SK-N-SH (cell line): ENCODE results near the gene PIAS4. TPM values are rescaled to one million over a fixed set of nuclear protein-coding genes. Genes with fewer than 3 reads are reported as not detected.

Experiments
- CTCF ChIA-PET: fragments of 300-600, 350-600 bp; formaldehyde crosslinking; extraction: SDS; loops from one replicate; lab custom pipeline; 2021; lab: Yijun Ruan, JAX
- POLR2A ChIA-PET: fragments of 350-600 bp; sonication (Branson Sonifier 250); formaldehyde crosslinking; extraction: SDS; loops from one replicate; lab custom pipeline; 2020; ENCODE audit warnings: antibody characterized with exemption, inconsistent platforms; lab: Yijun Ruan, JAX
- DNase-seq: peaks from one replicate; pipeline ENCODE4 v3.0.0; 2012
- H2AFZ ChIP-seq: fragments of 200-600 bp; sonication (generic); 2 replicates; pipeline ENCODE4 v1.8.1; 2016; ENCODE audit warnings: antibody characterized with exemption, mild to moderate bottlenecking, low read depth
- H3F3A ChIP-seq: fragments of 200-600 bp; sonication (generic); replicated peaks from 2 replicates; pipeline ENCODE3; 2016; ENCODE audit warnings: antibody characterized with exemption, mild to moderate bottlenecking; ENCODE audit not compliant: insufficient read depth
- H3K27ac ChIP-seq, 2 experiments: fragments of 200-500 bp in 1 of 2; fragments of 200-600 bp in 1 of 2; sonication (Bioruptor generic) in 1 of 2; sonication (generic), shearing (Covaris generic) in 1 of 2; 2 replicates each; pipeline versions ENCODE4 v1.5.1 to v1.6.1; 2014 to 2016; ENCODE audit warnings: low read depth in 2 of 2, inconsistent platforms in 1 of 2, low read length in 1 of 2, mild to moderate bottlenecking in 1 of 2, mixed read lengths in 1 of 2
- H3K27me3 ChIP-seq: fragments of 200-600 bp; sonication (generic), shearing (Covaris generic); 2 replicates; pipeline ENCODE4 v1.6.1; 2016; ENCODE audit warnings: mixed run types; ENCODE audit not compliant: insufficient read depth
- H3K36me3 ChIP-seq, 2 experiments: fragments of 200-500 bp in 1 of 2; fragments of 200-600 bp in 1 of 2; sonication (Bioruptor generic) in 1 of 2; sonication (generic) in 1 of 2; replicated peaks in 1 of 2; 2 replicates each; pipeline versions ENCODE3 to v1.5.1; 2014 to 2016; ENCODE audit warnings: low read length in 1 of 2, mild to moderate bottlenecking in 1 of 2; ENCODE audit not compliant: insufficient read depth in 2 of 2, control insufficient read depth in 1 of 2
- H3K4me1 ChIP-seq, 2 experiments: fragments of 200-500 bp in 1 of 2; fragments of 200-600 bp in 1 of 2; sonication (Bioruptor generic) in 1 of 2; sonication (generic), shearing (Covaris generic) in 1 of 2; 2 replicates each; pipeline versions ENCODE4 v1.5.1 to v1.6.1; 2014 to 2016; ENCODE audit warnings: low read depth in 1 of 2, low read length in 1 of 2, mixed run types in 1 of 2; ENCODE audit not compliant: insufficient read depth in 2 of 2, control insufficient read depth in 1 of 2
- H3K4me2 ChIP-seq: fragments of 200-600 bp; sonication (generic), shearing (Covaris generic); 2 replicates; pipeline ENCODE4 v1.6.1; 2017; ENCODE audit warnings: mixed run types
- H3K4me3 ChIP-seq, 2 experiments: fragments of 200-500 bp in 1 of 2; fragments of 200-600 bp in 1 of 2; sonication (Bioruptor generic) in 1 of 2; sonication (generic), shearing (Covaris generic) in 1 of 2; 2 replicates each; pipeline versions ENCODE4 v1.5.1 to v1.8.1; 2014 to 2016; ENCODE audit warnings: low read depth in 2 of 2, inconsistent platforms in 1 of 2, low read length in 1 of 2, mild to moderate bottlenecking in 1 of 2, mixed read lengths in 1 of 2, moderate library complexity in 1 of 2
- H3K79me2 ChIP-seq: fragments of 200-600 bp; sonication (generic); 2 replicates; pipeline ENCODE4 v1.8.1; 2017; ENCODE audit warnings: mild to moderate bottlenecking; ENCODE audit not compliant: insufficient read depth
- H3K9ac ChIP-seq: fragments of 200-600 bp; sonication (generic); 2 replicates; pipeline ENCODE4 v1.6.1; 2017; ENCODE audit warnings: mixed run types
- H3K9me2 ChIP-seq: fragments of 200-600 bp; sonication (generic); 2 replicates; pipeline ENCODE4 v1.6.1; 2017; ENCODE audit warnings: mixed run types
- H3K9me3 ChIP-seq: fragments of 200-600 bp; sonication (generic); 2 replicates; pipeline ENCODE4 v1.6.1; 2017; ENCODE audit warnings: mixed run types, mild to moderate bottlenecking, moderate library complexity
- H4K20me1 ChIP-seq: fragments of 200-600 bp; sonication (generic); 2 replicates; pipeline ENCODE4 v1.6.1; 2017; ENCODE audit warnings: mild to moderate bottlenecking, mixed run types; ENCODE audit not compliant: insufficient read depth
- FOXM1 ChIP-seq: IDR thresholded peaks from 2 replicates; pipeline ENCODE4 v1.4.0; 2012; ENCODE audit warnings: low read depth, mild to moderate bottlenecking
- JUND ChIP-seq: IDR thresholded peaks from 2 replicates; pipeline ENCODE4 v1.4.0; 2012
- MEF2A ChIP-seq: IDR thresholded peaks from 2 replicates; pipeline ENCODE4 v1.4.0; 2012; ENCODE audit warnings: low read depth, borderline replicate concordance
- MXI1 ChIP-seq: IDR thresholded peaks from 2 replicates; pipeline ENCODE4 v1.6.1; 2012; ENCODE audit warnings: mild to moderate bottlenecking, low read depth, low read length, improper control_type of control experiment
- POLR2AphosphoS5 ChIP-seq: IDR thresholded peaks from 2 replicates; pipeline ENCODE4 v1.6.1; 2012; ENCODE audit warnings: low read depth, low read length
- RCOR1 ChIP-seq: fragments of 150-350 bp; IDR thresholded peaks from 2 replicates; pipeline ENCODE4 v1.6.1; 2017; ENCODE audit warnings: antibody characterized with exemption, low read length
- SMC3 ChIP-seq: IDR thresholded peaks from 2 replicates; pipeline ENCODE4 v1.6.1; 2012; ENCODE audit warnings: low read depth, low read length, improper control_type of control experiment
- TEAD4 ChIP-seq: IDR thresholded peaks from 2 replicates; pipeline ENCODE4 v1.4.0; 2012; ENCODE audit warnings: mild to moderate bottlenecking, borderline replicate concordance; ENCODE audit not compliant: insufficient read depth
- WGBS: methylation state at CpG from one replicate; pipeline ENCODE4 v1.1.6; 2017; ENCODE audit warnings: low lambda C conversion rate; 5-methylcytosine and 5-hydroxymethylcytosine counted together
- polyA plus RNA-seq, 3 experiments: library from polyadenylated mRNA; depleted of rRNA; stranded (reverse); fragments of >200 nt; gene quantifications; 2 replicates each; pipeline ENCODE4 v1.2.3, GENCODE V29; 2012
- TF ChIP-seq, protein P1 (sequence below): IDR thresholded peaks from 2 replicates; pipeline ENCODE4; 2012
- TF ChIP-seq, protein P2 (sequence below): IDR thresholded peaks from 2 replicates; pipeline ENCODE4 v1.4.0; 2012; ENCODE audit warnings: low read depth
- TF ChIP-seq, protein P3 (sequence below): fragments of 150-350 bp; IDR thresholded peaks from 2 replicates; pipeline ENCODE4 v1.6.1; 2016; ENCODE audit warnings: mild to moderate bottlenecking, low read depth, low read length
- TF ChIP-seq, protein P4 (sequence below): fragments of 200-600 bp; sonication (generic); IDR thresholded peaks from 2 replicates; pipeline ENCODE4 v1.6.1; 2017; ENCODE audit warnings: antibody characterized with exemption, mild to moderate bottlenecking, moderate library complexity

The PIAS4 gene
- polyA plus RNA-seq, 1 of the 3 experiments (the other 2 are of a cell fraction) = 14.1 TPM

DNA sequence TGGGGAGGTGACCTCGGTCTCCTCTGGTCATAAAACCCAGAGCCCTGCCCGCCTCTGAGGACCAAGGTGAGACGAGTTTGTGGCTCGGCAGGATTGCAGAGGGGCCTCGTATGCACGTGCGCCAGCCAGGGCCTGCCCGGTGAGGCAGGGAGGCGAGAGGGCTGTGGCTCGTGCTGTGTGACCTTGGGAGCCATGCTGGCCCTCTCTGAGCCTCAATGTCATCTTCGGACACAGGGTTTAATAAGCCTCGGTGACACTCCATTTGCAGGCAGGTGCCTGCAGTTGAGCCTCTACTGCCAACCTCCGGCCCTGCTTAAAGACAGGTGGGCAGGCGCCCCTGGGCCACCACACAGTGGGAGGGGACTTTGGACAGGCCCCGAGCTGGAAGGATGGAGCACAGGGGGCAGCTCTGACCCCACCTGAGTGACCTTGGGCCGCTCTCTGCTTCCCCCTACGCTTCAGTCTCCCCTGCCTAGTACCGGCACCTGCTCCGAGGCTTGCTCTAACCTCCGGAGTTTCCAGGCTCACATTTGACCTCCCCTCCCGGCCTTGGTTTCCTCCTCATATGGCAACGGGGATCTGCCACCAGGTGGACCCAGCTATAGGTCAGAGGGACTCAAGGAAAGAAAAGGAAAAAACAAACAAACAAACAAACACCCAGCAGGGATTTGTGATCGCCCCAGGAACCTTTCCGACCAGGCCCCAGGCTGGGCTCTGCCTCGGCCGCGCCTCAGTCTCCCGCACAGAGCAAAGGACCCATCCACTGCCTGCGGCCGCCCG, 56.0 kb downstream of the PIAS4 start:
- 70% methylated on average over 23 of the region's 31 CpGs for WGBS
- CTCF ChIA-PET = interaction anchor here (1.8 kb wide), 1 partner anchor 78 kb away, joined by 4 read pairs; no protein-coding TSS in a partner anchor
- Histone ChIP-seq H3K9me2 (no peaks in the 10 kb centered on the region), H3K36me3 (peaks cover 3 to 13% of the 10 kb centered on the region in 2 experiments), H3K9me3 (no peaks in the 10 kb centered on the region), H3F3A (peaks cover 7% of the 10 kb centered on the region), H3K4me1 (peaks cover 4 to 16% of the 10 kb centered on the region in 2 experiments; a peak in 2 of 4 replicates), H3K79me2 (peaks cover 68% of the 10 kb centered on the region), H3K27me3 (no peaks in the 10 kb centered on the region), H2AFZ (no peak overlapping the region), H3K4me2 (peak overlapping the region; percentile 100), H4K20me1 (peaks cover 64% of the 10 kb centered on the region), H3K4me3 (peak overlapping the region; percentile 72 to 81), H3K9ac (peak overlapping the region; percentile 84), H3K27ac (peak overlapping the region in 1 of 2 experiments; percentile 59; a peak in 3 of 4 replicates)
- TF ChIP-seq POLR2AphosphoS5 = no peak
- TF ChIP-seq, protein P1, sequence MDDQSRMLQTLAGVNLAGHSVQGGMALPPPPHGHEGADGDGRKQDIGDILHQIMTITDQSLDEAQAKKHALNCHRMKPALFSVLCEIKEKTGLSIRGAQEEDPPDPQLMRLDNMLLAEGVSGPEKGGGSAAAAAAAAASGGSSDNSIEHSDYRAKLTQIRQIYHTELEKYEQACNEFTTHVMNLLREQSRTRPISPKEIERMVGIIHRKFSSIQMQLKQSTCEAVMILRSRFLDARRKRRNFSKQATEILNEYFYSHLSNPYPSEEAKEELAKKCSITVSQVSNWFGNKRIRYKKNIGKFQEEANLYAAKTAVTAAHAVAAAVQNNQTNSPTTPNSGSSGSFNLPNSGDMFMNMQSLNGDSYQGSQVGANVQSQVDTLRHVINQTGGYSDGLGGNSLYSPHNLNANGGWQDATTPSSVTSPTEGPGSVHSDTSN = no peak
- no peak for TF ChIP-seq JUND
- TF ChIP-seq, protein P2, sequence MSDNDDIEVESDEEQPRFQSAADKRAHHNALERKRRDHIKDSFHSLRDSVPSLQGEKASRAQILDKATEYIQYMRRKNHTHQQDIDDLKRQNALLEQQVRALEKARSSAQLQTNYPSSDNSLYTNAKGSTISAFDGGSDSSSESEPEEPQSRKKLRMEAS = no peak
- TF ChIP-seq, protein P3, sequence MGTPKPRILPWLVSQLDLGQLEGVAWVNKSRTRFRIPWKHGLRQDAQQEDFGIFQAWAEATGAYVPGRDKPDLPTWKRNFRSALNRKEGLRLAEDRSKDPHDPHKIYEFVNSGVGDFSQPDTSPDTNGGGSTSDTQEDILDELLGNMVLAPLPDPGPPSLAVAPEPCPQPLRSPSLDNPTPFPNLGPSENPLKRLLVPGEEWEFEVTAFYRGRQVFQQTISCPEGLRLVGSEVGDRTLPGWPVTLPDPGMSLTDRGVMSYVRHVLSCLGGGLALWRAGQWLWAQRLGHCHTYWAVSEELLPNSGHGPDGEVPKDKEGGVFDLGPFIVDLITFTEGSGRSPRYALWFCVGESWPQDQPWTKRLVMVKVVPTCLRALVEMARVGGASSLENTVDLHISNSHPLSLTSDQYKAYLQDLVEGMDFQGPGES = no peak
- TF ChIP-seq MEF2A = no peak
- no peak for TF ChIP-seq SMC3
- TF ChIP-seq, protein P4, sequence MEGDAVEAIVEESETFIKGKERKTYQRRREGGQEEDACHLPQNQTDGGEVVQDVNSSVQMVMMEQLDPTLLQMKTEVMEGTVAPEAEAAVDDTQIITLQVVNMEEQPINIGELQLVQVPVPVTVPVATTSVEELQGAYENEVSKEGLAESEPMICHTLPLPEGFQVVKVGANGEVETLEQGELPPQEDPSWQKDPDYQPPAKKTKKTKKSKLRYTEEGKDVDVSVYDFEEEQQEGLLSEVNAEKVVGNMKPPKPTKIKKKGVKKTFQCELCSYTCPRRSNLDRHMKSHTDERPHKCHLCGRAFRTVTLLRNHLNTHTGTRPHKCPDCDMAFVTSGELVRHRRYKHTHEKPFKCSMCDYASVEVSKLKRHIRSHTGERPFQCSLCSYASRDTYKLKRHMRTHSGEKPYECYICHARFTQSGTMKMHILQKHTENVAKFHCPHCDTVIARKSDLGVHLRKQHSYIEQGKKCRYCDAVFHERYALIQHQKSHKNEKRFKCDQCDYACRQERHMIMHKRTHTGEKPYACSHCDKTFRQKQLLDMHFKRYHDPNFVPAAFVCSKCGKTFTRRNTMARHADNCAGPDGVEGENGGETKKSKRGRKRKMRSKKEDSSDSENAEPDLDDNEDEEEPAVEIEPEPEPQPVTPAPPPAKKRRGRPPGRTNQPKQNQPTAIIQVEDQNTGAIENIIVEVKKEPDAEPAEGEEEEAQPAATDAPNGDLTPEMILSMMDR = no peak; the same call in 1 of the 2 replicates
- TF ChIP-seq TEAD4 = no peak
- no peak for TF ChIP-seq FOXM1
- DNase-seq = no peak
- POLR2A ChIA-PET = interaction anchor here (0.9 kb wide), 1 partner anchor 76 kb away, joined by 3 read pairs; no protein-coding TSS in a partner anchor

GRCh38 chr19:4064149-4064495, 56.6 kb downstream of the PIAS4 start:
- Histone ChIP-seq H3K27me3 (no peaks in the 10 kb centered on the region), H2AFZ (no peak overlapping the region), H3K9ac (peak overlapping the region; percentile 84), H3K79me2 (peaks cover 63% of the 10 kb centered on the region), H3F3A (peaks cover 5% of the 10 kb centered on the region), H3K4me2 (peak overlapping the region; percentile 100), H3K4me1 (peaks cover 0 to 16% of the 10 kb centered on the region in 2 experiments; a peak in 2 of 4 replicates), H3K4me3 (peak overlapping the region; percentile 72 to 81), H4K20me1 (peaks cover 58% of the 10 kb centered on the region), H3K36me3 (peaks cover 3 to 13% of the 10 kb centered on the region in 2 experiments), H3K9me2 (no peaks in the 10 kb centered on the region), H3K9me3 (no peaks in the 10 kb centered on the region), H3K27ac (peak overlapping the region; percentile 59 to 85; a peak in 3 of 4 replicates)
- DNase-seq = no peak
- 7% methylated on average over 16 of the region's 24 CpGs for WGBS
- ChIA-PET POLR2A (interaction anchor here (0.9 kb wide), 1 partner anchor 76 kb away, joined by 3 read pairs; no protein-coding TSS in a partner anchor), CTCF (no interaction called here)
- no peak for TF ChIP-seq RCOR1
- TF ChIP-seq MXI1 = 0 out of 2 replicates have a peak, but pooled peaks have one; percentile 43
